Mesodermal cell (in vitro differentiated cells): Measurements from ENCODE around the gene TES.

ENCODE experiments used
- H3K27ac ChIP-seq: 2 replicates; pipeline ENCODE4 v1.7.0; 2013; ENCODE audit warnings: mild to moderate bottlenecking, low read depth, low read length, moderate library complexity; ENCODE audit not compliant: severe bottlenecking
- H3K36me3 ChIP-seq: 2 replicates; pipeline ENCODE4 v1.7.1; 2013; ENCODE audit warnings: mild to moderate bottlenecking, low read length, moderate library complexity; ENCODE audit not compliant: control insufficient read depth, insufficient read depth
- H3K4me1 ChIP-seq: one replicate; pipeline ENCODE4 v1.7.1; 2013; ENCODE audit warnings: mild to moderate bottlenecking, low read length; ENCODE audit not compliant: insufficient read depth, control insufficient read depth, poor library complexity, severe bottlenecking
- H3K4me3 ChIP-seq: 2 replicates; pipeline ENCODE4 v1.7.0; 2013; ENCODE audit warnings: low read length, control low read depth, mild to moderate bottlenecking; ENCODE audit not compliant: insufficient read depth, poor library complexity, severe bottlenecking; ENCODE audit errors: extremely low read depth
- H3K9me3 ChIP-seq: 2 replicates; pipeline ENCODE4 v1.7.1; 2013; ENCODE audit warnings: mild to moderate bottlenecking, low read length, moderate library complexity; ENCODE audit not compliant: control insufficient read depth
- WGBS, 2 experiments: methylation state at CpG; one replicate each; pipeline ENCODE4 v1.1.5; 2013; ENCODE audit warnings: missing lambda C conversion rate in 2 of 2; ENCODE audit not compliant: insufficient coverage in 2 of 2; 5-methylcytosine and 5-hydroxymethylcytosine counted together

Gene TES

GRCh38 chr7:116265881-116266280 lies 55.5 kb downstream of the TES start:
- H3K27ac ChIP-seq = no peak overlapping the region
- H3K36me3 ChIP-seq = no peaks in the 10 kb centered on the region
- H3K4me1 ChIP-seq = peaks cover 5% of the 10 kb centered on the region
- WGBS, 2 experiments = 90 to 100% methylated on average over 1 of the region's 3 CpGs
- H3K4me3 ChIP-seq = no peak overlapping the region
- H3K9me3 ChIP-seq = peaks cover 3% of the 10 kb centered on the region

DNA sequence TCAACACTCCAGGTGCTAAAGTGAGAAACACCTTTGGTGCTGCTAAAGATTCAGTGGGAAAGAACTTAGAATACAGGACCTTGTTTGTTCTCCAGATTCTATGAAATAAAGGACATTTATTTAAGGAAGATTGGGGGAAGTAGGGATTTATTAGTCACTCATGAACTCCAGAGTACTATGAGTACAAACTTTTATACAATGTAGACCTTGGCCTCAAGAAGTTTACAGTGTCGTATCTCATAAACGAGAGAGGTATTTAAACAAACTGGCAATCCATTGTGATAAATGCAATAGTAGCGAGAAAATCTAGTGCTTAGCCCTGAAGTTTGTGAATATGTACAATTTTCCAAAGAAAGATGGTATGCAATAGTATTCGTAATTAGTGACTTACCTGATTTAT lies 59.1 kb downstream of the TES start:
- Histone ChIP-seq H3K4me3 (no peak overlapping the region), H3K9me3 (no peaks in the 10 kb centered on the region), H3K4me1 (peaks cover 29% of the 10 kb centered on the region), H3K27ac (no peak overlapping the region), H3K36me3 (no peaks in the 10 kb centered on the region)
- WGBS, 2 experiments = 95% methylated on average over 3 of the region's 4 CpGs; no CpG with 5 or more reads in 1 of the 2 experiments

- 83% methylated on average over 4 of the region's 5 CpGs; no CpG with 5 or more reads in 1 of the 2 experiments for WGBS, 2 experiments
- peak overlapping the region; percentile 87 for H3K27ac ChIP-seq
- no peaks in the 10 kb centered on the region for H3K36me3 ChIP-seq
- H3K9me3 ChIP-seq = no peaks in the 10 kb centered on the region
- H3K4me1 ChIP-seq = peaks cover 29% of the 10 kb centered on the region
- no peak overlapping the region for H3K4me3 ChIP-seq
Observed at GRCh38 chr7:116271161-116271913, 61.0 kb downstream of the TES start.

DNA sequence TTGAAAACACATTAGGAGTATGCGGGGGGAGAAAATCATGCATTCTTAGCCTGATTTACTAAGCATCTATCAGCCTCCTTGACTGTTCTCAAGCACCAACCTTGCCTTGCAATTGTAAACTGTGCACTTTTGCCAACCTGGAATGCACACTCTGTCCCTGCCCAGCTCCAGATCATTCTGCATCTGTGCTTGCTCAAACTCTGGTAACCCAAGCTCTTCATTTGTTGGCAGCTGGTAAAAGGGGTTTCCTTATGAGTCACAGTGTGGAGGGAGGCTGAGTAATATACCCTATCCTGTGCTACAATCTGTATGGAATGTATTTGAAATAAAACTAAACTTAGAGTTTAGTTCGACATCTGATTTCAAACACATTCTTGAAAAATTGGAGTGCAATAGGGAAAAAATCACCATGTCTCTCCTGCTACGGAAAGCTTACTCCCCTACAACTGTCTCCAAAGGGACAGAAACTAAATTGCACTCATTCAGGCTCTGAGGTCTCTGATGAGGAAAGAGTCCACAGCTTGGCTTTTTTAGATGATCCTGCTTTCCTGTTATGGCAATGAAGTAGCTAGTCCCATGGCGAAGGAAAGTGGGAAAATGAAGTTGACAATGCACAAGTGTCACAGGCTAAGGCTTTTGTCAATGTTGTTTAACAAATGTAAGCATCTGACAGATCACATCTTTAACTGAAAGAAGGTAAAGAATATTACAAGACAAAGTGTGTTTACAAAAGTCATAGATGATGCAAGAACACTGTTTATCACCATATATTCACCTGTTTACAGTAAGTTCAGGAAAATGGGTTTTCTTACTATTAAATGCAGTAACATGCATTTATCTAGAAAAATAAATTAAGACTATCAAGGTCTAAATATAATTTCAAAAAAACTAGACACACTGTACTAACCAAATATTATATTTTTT lies 61.9 kb downstream of the TES start:
- H3K36me3 ChIP-seq = no peaks in the 10 kb centered on the region
- H3K9me3 ChIP-seq = no peaks in the 10 kb centered on the region

DNA sequence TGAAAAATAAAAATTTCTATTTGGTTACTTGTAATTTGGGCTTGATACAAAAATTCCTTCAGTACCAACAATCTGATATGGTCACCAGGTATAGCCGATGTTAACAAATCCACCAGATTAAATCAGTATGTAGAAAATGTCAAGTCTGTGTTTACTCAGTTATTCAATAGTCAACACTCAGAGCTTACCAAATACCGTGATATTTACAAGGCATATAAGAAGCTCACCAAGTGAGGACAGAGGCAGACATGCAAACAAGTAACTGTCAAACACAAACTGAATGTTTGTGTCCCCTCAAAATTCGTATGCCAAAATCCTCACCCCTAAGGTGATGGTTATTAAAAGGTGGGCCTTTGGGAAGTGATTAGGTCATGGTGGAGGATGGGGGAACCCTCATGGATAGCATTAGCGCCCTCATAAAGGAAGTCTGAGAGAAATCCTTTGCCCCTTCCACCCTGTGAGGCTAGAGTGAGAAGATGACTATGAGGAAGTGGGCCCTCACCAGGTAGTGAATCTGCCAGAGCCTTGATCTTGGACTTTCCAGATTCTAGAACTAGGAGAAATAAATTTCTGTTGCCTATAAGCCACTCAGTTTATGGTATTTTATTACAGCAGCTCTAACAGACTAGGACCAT lies 63.1 kb downstream of the TES start:
- no peaks in the 10 kb centered on the region for H3K9me3 ChIP-seq
- WGBS, 2 experiments = 63% methylated on average over 1 of the region's 4 CpGs; no CpG with 5 or more reads in 1 of the 2 experiments
- no peak overlapping the region for H3K4me3 ChIP-seq
- peaks cover 27% of the 10 kb centered on the region for H3K4me1 ChIP-seq
- H3K27ac ChIP-seq = peak overlapping the region; percentile 19
- no peaks in the 10 kb centered on the region for H3K36me3 ChIP-seq

More for the DNA sequence above, 61.9 kb downstream of the TES start:
- Histone ChIP-seq H3K4me3 (no peak overlapping the region), H3K27ac (peak overlapping the region; percentile 87), H3K4me1 (peaks cover 29% of the 10 kb centered on the region)
- 89 to 94% methylated on average over 1 to 2 of the region's 4 CpGs for WGBS, 2 experiments

DNA sequence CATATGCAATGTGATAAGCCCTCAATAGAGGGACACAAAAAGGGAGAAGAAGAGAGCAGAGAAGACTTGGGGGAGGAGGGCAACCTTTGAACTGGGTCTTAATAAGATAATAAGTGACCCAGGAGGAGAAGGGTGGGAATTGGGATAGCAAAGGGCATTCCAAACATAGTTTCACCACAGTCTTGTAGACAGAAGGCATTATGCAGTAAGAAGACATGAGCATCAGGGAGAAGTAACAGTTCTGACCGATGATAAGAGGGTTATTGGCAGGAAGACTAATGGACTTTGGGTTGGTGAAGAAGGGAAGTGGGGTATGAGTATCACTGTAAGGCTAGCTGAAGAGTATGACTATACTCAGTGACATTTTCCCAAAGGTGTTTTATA lies 63.6 kb downstream of the TES start:
- Histone ChIP-seq H3K4me3 (no peak overlapping the region), H3K9me3 (no peaks in the 10 kb centered on the region), H3K36me3 (no peaks in the 10 kb centered on the region), H3K4me1 (peaks cover 24% of the 10 kb centered on the region), H3K27ac (peak overlapping the region; percentile 19)
- 100% methylated on average over 1 of the region's 1 CpG for WGBS, 2 experiments

- H3K9me3 ChIP-seq = no peaks in the 10 kb centered on the region
- no peaks in the 10 kb centered on the region for H3K36me3 ChIP-seq
- H3K4me3 ChIP-seq = no peak overlapping the region
- H3K4me1 ChIP-seq = peaks cover 14% of the 10 kb centered on the region
- no peak overlapping the region for H3K27ac ChIP-seq
Observed at GRCh38 chr7:116277070-116277469, 66.7 kb downstream of the TES start.

DNA sequence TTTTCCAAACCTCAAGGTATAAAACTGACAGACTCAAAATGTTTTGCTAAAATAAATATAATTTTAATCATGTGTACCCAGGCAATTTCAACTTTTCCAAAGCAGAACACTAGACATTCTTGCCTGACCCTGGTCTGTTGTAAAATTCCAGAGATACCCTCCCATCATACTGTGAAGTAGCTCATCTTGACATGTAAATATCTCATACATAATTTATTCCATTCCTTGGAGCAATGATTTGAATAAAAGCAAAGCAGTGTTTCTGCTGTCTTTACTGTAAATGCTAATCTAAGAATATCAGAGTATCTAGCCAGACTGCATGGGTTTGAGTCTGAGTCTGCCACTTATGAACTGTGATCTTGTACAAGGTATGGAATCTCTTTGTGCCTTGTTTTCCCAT lies 68.9 kb downstream of the TES start:
- Histone ChIP-seq H3K9me3 (no peaks in the 10 kb centered on the region), H3K27ac (no peak overlapping the region), H3K36me3 (no peaks in the 10 kb centered on the region), H3K4me3 (no peak overlapping the region), H3K4me1 (no peaks in the 10 kb centered on the region)

DNA sequence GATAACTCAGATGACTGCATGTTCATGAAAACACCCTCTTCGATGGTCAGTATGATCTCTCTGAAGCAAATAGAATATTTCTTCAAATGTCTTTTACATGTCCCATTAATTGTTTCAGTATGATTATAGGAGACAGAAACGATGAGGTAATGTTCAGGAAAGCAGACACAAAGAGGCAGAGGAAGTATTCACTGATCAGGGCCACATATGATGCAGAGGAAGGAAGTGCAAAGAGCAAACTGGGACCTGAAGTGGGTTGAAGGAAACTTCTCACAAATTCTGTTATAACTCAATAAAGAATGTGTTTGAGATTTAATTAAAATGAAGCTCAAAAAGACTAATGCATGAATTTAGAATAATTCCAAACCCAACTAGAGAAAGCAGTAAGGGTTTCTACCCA lies 70.5 kb downstream of the TES start:
- Histone ChIP-seq H3K4me3 (no peak overlapping the region), H3K9me3 (no peaks in the 10 kb centered on the region), H3K36me3 (no peaks in the 10 kb centered on the region), H3K27ac (no peak overlapping the region), H3K4me1 (no peaks in the 10 kb centered on the region)
- 83% methylated on average over 1 of the region's 2 CpGs; no CpG with 5 or more reads in 1 of the 2 experiments for WGBS, 2 experiments

DNA sequence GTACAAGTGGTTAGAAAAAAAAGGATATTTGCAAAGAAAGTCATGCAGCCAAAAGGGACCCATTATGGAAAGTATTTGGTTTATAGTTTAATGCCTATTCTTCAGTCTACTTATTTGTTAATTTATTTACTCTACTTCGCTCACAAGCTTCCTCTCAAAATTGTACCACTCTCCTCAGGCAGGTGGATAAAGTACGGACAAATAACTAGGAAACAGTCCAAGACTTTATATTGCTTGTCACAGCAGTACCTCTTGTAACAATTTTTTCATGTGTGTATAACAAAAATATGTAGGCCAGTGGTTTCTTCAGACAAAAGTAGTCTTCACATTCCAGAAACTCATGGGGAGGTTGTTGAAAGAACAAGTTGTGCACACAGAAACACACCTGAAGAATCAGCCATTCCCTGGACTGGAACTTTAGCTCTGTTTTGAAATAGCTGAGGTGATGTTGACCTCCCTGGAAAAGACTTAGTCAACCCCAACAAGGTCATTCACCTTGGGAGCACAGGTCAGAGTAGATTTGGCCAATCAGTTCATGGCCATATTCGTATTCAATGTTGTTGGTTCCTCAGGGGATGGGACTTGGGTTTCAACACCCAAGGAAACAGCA lies 73.4 kb downstream of the TES start:
- Histone ChIP-seq H3K4me3 (no peak overlapping the region), H3K36me3 (no peaks in the 10 kb centered on the region), H3K9me3 (no peaks in the 10 kb centered on the region), H3K27ac (no peak overlapping the region), H3K4me1 (no peaks in the 10 kb centered on the region)
- 60 to 83% methylated on average over 1 of the region's 3 CpGs for WGBS, 2 experiments
